ENCODE data around the gene CACNA1C.

CACNA1C gene

GRCh38 chr12:2300168-2300567 is 247.4 kb downstream of the CACNA1C start:
- TF ChIP-seq GATA3 (IDR thresholded peaks at IDR 0.05; ENCODE audit: low read depth, low read length), result no peak
- TF ChIP-seq GATA2 (IDR thresholded peaks at IDR 0.05; ENCODE audit: low read depth, low read length), result no peak

- no peak for TF ChIP-seq GATA3 (IDR thresholded peaks at IDR 0.05; ENCODE audit: low read depth, low read length)
- no peak for TF ChIP-seq GATA2 (IDR thresholded peaks at IDR 0.05; ENCODE audit: low read depth, low read length)
These were observed 248.1 kb downstream of the CACNA1C start for GRCh38 chr12:2300886-2301285.

- no peak for TF ChIP-seq GATA3 (IDR thresholded peaks at IDR 0.05; ENCODE audit: low read depth, low read length)
- TF ChIP-seq GATA2 (IDR thresholded peaks at IDR 0.05; ENCODE audit: low read depth, low read length), result no peak
These were observed 249.0 kb downstream of the CACNA1C start for GRCh38 chr12:2301531-2302461.

GRCh38 chr12:2302711-2303580 is 250.2 kb downstream of the CACNA1C start:
- TF ChIP-seq GATA2 (IDR thresholded peaks at IDR 0.05; ENCODE audit: low read depth, low read length) (no peak), GATA3 (IDR thresholded peaks at IDR 0.05; ENCODE audit: low read depth, low read length) (no peak)

- TF ChIP-seq GATA2 (IDR thresholded peaks at IDR 0.05; ENCODE audit: low read depth, low read length) (no peak), GATA3 (IDR thresholded peaks at IDR 0.05; ENCODE audit: low read depth, low read length) (no peak)
These were observed 251.4 kb downstream of the CACNA1C start for GRCh38 chr12:2304223-2304622.

- TF ChIP-seq GATA3 (IDR thresholded peaks at IDR 0.05; ENCODE audit: low read depth, low read length), result no peak
- TF ChIP-seq GATA2 (IDR thresholded peaks at IDR 0.05; ENCODE audit: low read depth, low read length), result no peak
These were observed 253.2 kb downstream of the CACNA1C start for GRCh38 chr12:2306012-2306411.

GRCh38 chr12:2306735-2307134 is 253.9 kb downstream of the CACNA1C start:
- TF ChIP-seq GATA2 (IDR thresholded peaks at IDR 0.05; ENCODE audit: low read depth, low read length) (no peak), GATA3 (IDR thresholded peaks at IDR 0.05; ENCODE audit: low read depth, low read length) (no peak)

GRCh38 chr12:2307550-2307949 is 254.8 kb downstream of the CACNA1C start:
- TF ChIP-seq GATA2 (IDR thresholded peaks at IDR 0.05; ENCODE audit: low read depth, low read length), result no peak
- no peak for TF ChIP-seq GATA3 (IDR thresholded peaks at IDR 0.05; ENCODE audit: low read depth, low read length)

GRCh38 chr12:2309647-2310046 is 256.9 kb downstream of the CACNA1C start:
- no peak for TF ChIP-seq GATA3 (IDR thresholded peaks at IDR 0.05; ENCODE audit: low read depth, low read length)
- no peak for TF ChIP-seq GATA2 (IDR thresholded peaks at IDR 0.05; ENCODE audit: low read depth, low read length)

GRCh38 chr12:2311020-2311778 is 258.4 kb downstream of the CACNA1C start:
- no peak for TF ChIP-seq GATA2 (IDR thresholded peaks at IDR 0.05; ENCODE audit: low read depth, low read length)
- no peak for TF ChIP-seq GATA3 (IDR thresholded peaks at IDR 0.05; ENCODE audit: low read depth, low read length)

GRCh38 chr12:2312175-2312574 is 259.4 kb downstream of the CACNA1C start:
- TF ChIP-seq GATA3 (IDR thresholded peaks at IDR 0.05; ENCODE audit: low read depth, low read length) (no peak), GATA2 (IDR thresholded peaks at IDR 0.05; ENCODE audit: low read depth, low read length) (no peak)

- TF ChIP-seq GATA3 (IDR thresholded peaks at IDR 0.05; ENCODE audit: low read depth, low read length) (no peak), GATA2 (IDR thresholded peaks at IDR 0.05; ENCODE audit: low read depth, low read length) (no peak)
These were observed 260.0 kb downstream of the CACNA1C start for GRCh38 chr12:2312770-2313169.

GRCh38 chr12:2314492-2314891 is 261.7 kb downstream of the CACNA1C start:
- TF ChIP-seq GATA3 (IDR thresholded peaks at IDR 0.05; ENCODE audit: low read depth, low read length) (no peak), GATA2 (IDR thresholded peaks at IDR 0.05; ENCODE audit: low read depth, low read length) (no peak)

- no peak for TF ChIP-seq GATA2 (IDR thresholded peaks at IDR 0.05; ENCODE audit: low read depth, low read length)
- no peak for TF ChIP-seq GATA3 (IDR thresholded peaks at IDR 0.05; ENCODE audit: low read depth, low read length)
These were observed 265.0 kb downstream of the CACNA1C start for GRCh38 chr12:2317772-2318171.
